ENCODE measurements around the gene KCNAB2.

DNA sequence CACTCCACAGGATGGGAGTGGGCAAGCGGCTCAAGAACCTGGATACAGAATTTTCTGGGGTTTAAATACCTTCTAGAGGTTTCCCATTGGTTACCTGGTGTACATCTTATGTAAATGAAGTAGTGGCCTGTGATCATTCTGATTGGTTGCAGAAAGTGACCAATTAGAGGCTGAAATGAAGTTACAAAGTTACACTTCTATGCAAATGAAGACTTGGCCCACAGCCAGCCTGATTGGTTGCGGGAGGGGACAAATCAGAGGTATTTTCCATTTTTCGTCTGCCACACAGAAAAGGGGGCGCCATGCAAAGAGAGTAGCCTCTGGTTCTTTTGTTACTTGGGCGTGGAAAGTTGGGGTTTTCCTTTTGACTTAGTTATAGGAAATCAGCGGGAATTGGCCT, 8.9 kb downstream of the KCNAB2 start:
- TF ChIP-seq CTCF (IDR thresholded peaks at IDR 0.05) (no peak), POLR2A (IDR thresholded peaks at IDR 0.05) (no peak)

All from Peyer's patch (tissue), 4 donors.